HuH-7 (cell line): Measurements from ENCODE around the gene DENND1B.

Source experiments
- DNase-seq: peaks from one replicate; pipeline ENCODE4 v3.0.0; 2011; ENCODE audit warnings: low spot score

The DENND1B gene

GRCh38 chr1:197466813-197467212, 308.5 kb downstream of the DENND1B start:
- no peak for DNase-seq

DNA sequence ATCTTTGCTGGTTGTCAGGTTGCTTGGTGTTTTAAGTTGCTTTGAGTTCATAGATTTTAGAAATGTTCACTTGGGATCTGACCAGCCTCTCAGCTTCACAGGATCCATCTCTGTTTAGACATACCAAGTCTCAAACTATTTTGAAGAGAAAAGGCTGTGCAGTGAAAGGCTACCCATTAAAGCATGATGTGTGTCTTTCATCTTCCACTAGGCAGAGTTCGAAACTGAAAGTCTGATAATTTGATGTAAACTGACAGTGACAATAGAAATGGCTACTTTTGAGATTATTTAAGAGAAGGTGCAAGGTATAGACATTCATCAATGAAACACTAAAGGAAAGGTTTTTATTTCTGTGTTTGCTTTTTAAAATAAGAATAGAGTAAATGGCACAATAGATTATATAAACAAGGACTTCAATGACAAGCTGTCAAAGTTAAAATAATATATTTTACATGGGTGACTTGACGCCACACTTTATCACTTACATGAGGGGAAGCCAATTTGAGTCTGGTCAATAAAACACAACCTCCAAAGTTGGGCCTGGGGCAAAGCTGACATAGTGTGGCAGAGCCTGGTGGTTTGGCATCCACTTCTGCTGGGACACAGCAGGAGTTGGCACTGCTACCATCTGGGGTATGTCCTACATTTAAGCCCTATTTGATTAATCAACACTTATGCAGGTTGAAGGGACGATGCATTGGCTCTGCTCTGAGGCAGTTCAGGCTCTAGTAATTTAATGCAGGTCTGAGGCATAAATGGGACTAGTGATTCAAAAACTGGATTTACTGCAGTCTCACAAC, 309.6 kb downstream of the DENND1B start:
- no peak for DNase-seq

GRCh38 chr1:197464044-197464443, 311.2 kb downstream of the DENND1B start:
- peak; percentile 32 for DNase-seq

DNA sequence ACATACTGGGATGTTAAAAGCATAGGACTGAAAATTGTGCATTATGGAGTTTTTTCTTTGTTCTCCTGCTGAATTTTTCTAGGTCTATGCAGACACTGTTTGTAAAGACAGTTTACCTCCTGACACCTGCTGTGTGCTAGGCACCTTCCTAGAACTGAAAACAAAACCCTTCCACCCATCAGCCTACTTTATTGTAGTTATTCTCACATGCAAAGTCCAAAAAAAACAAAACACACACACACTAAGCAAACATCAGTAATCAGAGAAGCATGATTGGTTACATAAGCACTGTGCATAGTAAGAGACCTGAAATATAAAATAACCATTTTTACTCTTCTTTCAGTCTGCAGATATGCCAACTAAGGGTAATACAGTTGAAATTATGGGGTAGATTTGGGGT, 312.1 kb downstream of the DENND1B start:
- DNase-seq: no peak

- no peak for DNase-seq
Observed at GRCh38 chr1:197462539-197462938, 312.7 kb downstream of the DENND1B start.
